ENCODE measurements around the gene ALG10B.

GRCh38 chr12:38373784-38374183 lies 57.2 kb downstream of the ALG10B start:
- TF ChIP-seq POLR2A (IDR thresholded peaks at IDR 0.05) (no peak), CTCF (IDR thresholded peaks at IDR 0.05) (no peak)

All from body of pancreas (tissue), 4 donors.